CD14-positive monocyte (primary cell): ENCODE results near the gene LNX2. TPM values are rescaled to one million over a fixed set of nuclear protein-coding genes. Genes with fewer than 3 reads are reported as not detected.

Source experiments
- DNase-seq, 3 donors: peaks; one replicate each; pipeline ENCODE4 v3.0.0-alpha.2; 2011 to 2022
- H2AFZ ChIP-seq: 2 replicates; pipeline ENCODE4 v1.6.0; 2012; ENCODE audit warnings: mild to moderate bottlenecking, low read depth, low read length, inconsistent platforms; ENCODE audit not compliant: insufficient read depth, poor library complexity, severe bottlenecking
- H3K27ac ChIP-seq, 2 donors: 1 replicate in 1 of 2; 2 replicates in 1 of 2; pipeline ENCODE4 v1.5.1; 2012 to 2013; ENCODE audit warnings: low read length in 2 of 2, control low read depth in 1 of 2, inconsistent platforms in 1 of 2, low read depth in 1 of 2, mild to moderate bottlenecking in 1 of 2
- H3K27me3 ChIP-seq, 2 donors: one replicate each; pipeline versions ENCODE4 v1.6.0 to v1.6.1; 2011 to 2013; ENCODE audit warnings: low read length in 2 of 2; ENCODE audit not compliant: control insufficient read depth in 2 of 2, insufficient read depth in 2 of 2
- H3K36me3 ChIP-seq, 2 donors: replicated peaks in 1 of 2; 1 replicate in 1 of 2; 2 replicates in 1 of 2; pipeline versions ENCODE4 v1.5.1 to v1.6.1; 2012 to 2013; ENCODE audit warnings: low read length in 2 of 2, control low read depth in 1 of 2, inconsistent platforms in 1 of 2, mild to moderate bottlenecking in 1 of 2; ENCODE audit not compliant: insufficient read depth in 2 of 2, control insufficient read depth in 1 of 2
- H3K4me1 ChIP-seq, 2 donors: 1 replicate in 1 of 2; 2 replicates in 1 of 2; pipeline versions ENCODE4 v1.5.1 to v1.6.1; 2012 to 2013; ENCODE audit warnings: low read length in 2 of 2, control low read depth in 1 of 2, inconsistent platforms in 1 of 2, mild to moderate bottlenecking in 1 of 2, moderate library complexity in 1 of 2; ENCODE audit not compliant: insufficient read depth in 2 of 2, control insufficient read depth in 1 of 2
- H3K4me2 ChIP-seq: replicated peaks from 2 replicates; pipeline ENCODE3; 2012; ENCODE audit warnings: low read length, moderate library complexity, mild to moderate bottlenecking; ENCODE audit not compliant: poor library complexity, severe bottlenecking; ENCODE audit errors: extremely low read depth
- H3K4me3 ChIP-seq, 3 experiments: fragments of 200-600 bp in 1 of 3; sonication (generic) in 1 of 3; replicated peaks in 1 of 3; 1 replicate in 2 of 3; 2 replicates in 1 of 3; pipeline ENCODE4 v1.5.1; 2011 to 2013; ENCODE audit warnings: low read length in 3 of 3, mild to moderate bottlenecking in 3 of 3, control low read depth in 2 of 3, low read depth in 2 of 3, inconsistent platforms in 1 of 3, moderate library complexity in 1 of 3
- H3K79me2 ChIP-seq: 2 replicates; pipeline ENCODE4 v1.6.0; 2012; ENCODE audit warnings: mild to moderate bottlenecking, control low read depth, inconsistent platforms, low read length, moderate library complexity; ENCODE audit not compliant: insufficient read depth
- H3K9ac ChIP-seq: 2 replicates; pipeline ENCODE4 v1.6.0; 2017; ENCODE audit warnings: low read length, mild to moderate bottlenecking; ENCODE audit not compliant: insufficient read depth, poor library complexity, severe bottlenecking
- H3K9me3 ChIP-seq, 2 donors: replicated peaks in 1 of 2; 1 replicate in 1 of 2; 2 replicates in 1 of 2; pipeline versions ENCODE4 v1.5.1 to v1.6.1; 2012 to 2013; ENCODE audit warnings: low read length in 2 of 2, control low read depth in 1 of 2; ENCODE audit not compliant: control insufficient read depth in 1 of 2, insufficient read depth in 1 of 2
- H4K20me1 ChIP-seq: 2 replicates; pipeline ENCODE4 v1.6.0; 2012; ENCODE audit warnings: mild to moderate bottlenecking, low read length, control low read depth, moderate library complexity; ENCODE audit not compliant: insufficient read depth
- H3K27ac Mint-ChIP-seq, 7 donors: one replicate each; pipeline ENCODE4 v1.8.0; 2020; ENCODE audit warnings: mild to moderate bottlenecking in 7 of 7, mixed read lengths in 7 of 7, moderate library complexity in 6 of 7, inconsistent platforms in 2 of 7
- H3K27me3 Mint-ChIP-seq, 3 donors: one replicate each; pipeline ENCODE4 v1.8.0; 2021 to 2022; ENCODE audit warnings: low read depth in 3 of 3, mild to moderate bottlenecking in 3 of 3, mixed read lengths in 3 of 3, moderate library complexity in 3 of 3, inconsistent platforms in 1 of 3
- H3K36me3 Mint-ChIP-seq, 2 donors: one replicate each; pipeline ENCODE4 v1.8.0; 2020; ENCODE audit warnings: mixed read lengths in 2 of 2, inconsistent platforms in 1 of 2, mild to moderate bottlenecking in 1 of 2
- H3K4me1 Mint-ChIP-seq: one replicate; pipeline ENCODE4 v1.8.0; 2020; ENCODE audit warnings: mild to moderate bottlenecking, mixed read lengths
- H3K4me3 Mint-ChIP-seq, 2 donors: one replicate each; pipeline ENCODE4 v1.8.0; 2020; ENCODE audit warnings: mild to moderate bottlenecking in 2 of 2, mixed read lengths in 2 of 2, moderate library complexity in 1 of 2
- H3K9me3 Mint-ChIP-seq, 7 donors: one replicate each; pipeline ENCODE4 v1.8.0; 2020 to 2022; ENCODE audit warnings: mixed read lengths in 7 of 7, mild to moderate bottlenecking in 6 of 7, moderate library complexity in 6 of 7, inconsistent platforms in 2 of 7
- WGBS: methylation state at CpG from one replicate; pipeline ENCODE4 v1.1.5; 2013; ENCODE audit warnings: missing lambda C conversion rate; ENCODE audit not compliant: insufficient coverage; 5-methylcytosine and 5-hydroxymethylcytosine counted together
- intact Hi-C, 2 donors: fragments of 100-400 bp; cut with micrococcal nuclease; formaldehyde crosslinking; loops; one replicate each; pipeline versions ENCODE4 v1.15.0 to v1.15.1; 2023
- polyA plus RNA-seq, 3 donors: library from polyadenylated mRNA; depleted of rRNA in 1 of 3; unstranded in 2 of 3; stranded (reverse) in 1 of 3; fragments of 300-500 nt in 2 of 3; fragments of >200 nt in 1 of 3; fragmentation: Illumina TruSeq in 2 of 3; gene quantifications; 1 replicate in 2 of 3; 2 replicates in 1 of 3; pipeline ENCODE4 v1.2.3, GENCODE V29; 2012 to 2021
- TF ChIP-seq, protein P1 (sequence below): fragments of 200-600 bp; IDR thresholded peaks from one replicate; pipeline ENCODE4 v1.8.0; 2022; ENCODE audit warnings: antibody characterized with exemption, mild to moderate bottlenecking

The LNX2 gene
- polyA plus RNA-seq, 3 donors, result 0.89 to 2.3 (median 1.5) TPM

DNA sequence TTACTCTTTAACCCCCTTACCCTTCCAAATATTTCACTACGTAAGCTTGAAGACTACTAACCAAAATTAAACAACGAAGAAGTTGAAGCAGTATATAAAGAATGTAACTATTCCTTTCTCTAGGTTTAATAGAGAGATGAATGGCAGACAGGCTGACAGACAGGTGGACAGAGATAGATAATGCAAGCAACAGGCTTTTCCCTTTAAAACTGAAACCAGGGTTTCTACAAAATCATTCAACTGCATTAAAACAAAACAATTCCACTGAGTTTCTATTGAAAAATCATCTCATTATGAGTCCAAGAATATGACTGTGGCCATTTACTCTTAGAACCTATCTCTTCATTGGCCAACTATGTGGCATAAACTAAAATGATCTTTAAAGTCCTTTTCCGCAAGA is 15.2 kb downstream of the LNX2 start:
- no CpG with 5 or more reads among the region's 3 CpGs for WGBS
- TF ChIP-seq, protein P1, sequence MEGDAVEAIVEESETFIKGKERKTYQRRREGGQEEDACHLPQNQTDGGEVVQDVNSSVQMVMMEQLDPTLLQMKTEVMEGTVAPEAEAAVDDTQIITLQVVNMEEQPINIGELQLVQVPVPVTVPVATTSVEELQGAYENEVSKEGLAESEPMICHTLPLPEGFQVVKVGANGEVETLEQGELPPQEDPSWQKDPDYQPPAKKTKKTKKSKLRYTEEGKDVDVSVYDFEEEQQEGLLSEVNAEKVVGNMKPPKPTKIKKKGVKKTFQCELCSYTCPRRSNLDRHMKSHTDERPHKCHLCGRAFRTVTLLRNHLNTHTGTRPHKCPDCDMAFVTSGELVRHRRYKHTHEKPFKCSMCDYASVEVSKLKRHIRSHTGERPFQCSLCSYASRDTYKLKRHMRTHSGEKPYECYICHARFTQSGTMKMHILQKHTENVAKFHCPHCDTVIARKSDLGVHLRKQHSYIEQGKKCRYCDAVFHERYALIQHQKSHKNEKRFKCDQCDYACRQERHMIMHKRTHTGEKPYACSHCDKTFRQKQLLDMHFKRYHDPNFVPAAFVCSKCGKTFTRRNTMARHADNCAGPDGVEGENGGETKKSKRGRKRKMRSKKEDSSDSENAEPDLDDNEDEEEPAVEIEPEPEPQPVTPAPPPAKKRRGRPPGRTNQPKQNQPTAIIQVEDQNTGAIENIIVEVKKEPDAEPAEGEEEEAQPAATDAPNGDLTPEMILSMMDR, result no peak
- peaks cover 42% of the 10 kb centered on the region for H3K79me2 ChIP-seq

GRCh38 chr13:27601803-27602202 is 18.5 kb downstream of the LNX2 start:
- peaks cover 0 to 15% of the 10 kb centered on the region in 2 donors for H3K4me1 ChIP-seq
- peaks cover 30% of the 10 kb centered on the region for H3K79me2 ChIP-seq
- no peak overlapping the region for H3K4me3 ChIP-seq
- H3K4me2 ChIP-seq, result no peak overlapping the region
- peaks cover 0 to 5% (median 0%) of the 10 kb centered on the region in 7 donors for H3K9me3 Mint-ChIP-seq
- no peak overlapping the region for H2AFZ ChIP-seq
- H3K36me3 Mint-ChIP-seq, result no peaks in the 10 kb centered on the region
- peaks cover 23% of the 10 kb centered on the region for H3K4me1 Mint-ChIP-seq
- H3K27me3 ChIP-seq, result no peaks in the 10 kb centered on the region
- H3K9me3 ChIP-seq, result no peaks in the 10 kb centered on the region
- no peaks in the 10 kb centered on the region for H3K27me3 Mint-ChIP-seq
- H4K20me1 ChIP-seq, result peaks cover 3% of the 10 kb centered on the region
- no peak overlapping the region for H3K9ac ChIP-seq
- no peak overlapping the region for H3K4me3 Mint-ChIP-seq
- no peak overlapping the region for H3K27ac Mint-ChIP-seq
- no peaks in the 10 kb centered on the region for H3K36me3 ChIP-seq
- TF ChIP-seq, protein P1, result no peak
- no peak overlapping the region for H3K27ac ChIP-seq
- no peak for DNase-seq
- intact Hi-C loops, result no loop called here
- WGBS, result 67% methylated on average over 1 of the region's 2 CpGs

More for the DNA sequence above, 15.2 kb downstream of the LNX2 start:
- intact Hi-C loops, result no loop called here
- Histone ChIP-seq H3K9me3 (no peaks in the 10 kb centered on the region), H3K36me3 (no peaks in the 10 kb centered on the region), H2AFZ (no peak overlapping the region), H3K4me2 (no peak overlapping the region), H3K9ac (no peak overlapping the region), H3K4me3 (no peak overlapping the region), H3K4me1 (peaks cover 3 to 22% of the 10 kb centered on the region in 2 donors), H3K27me3 (no peaks in the 10 kb centered on the region), H4K20me1 (no peaks in the 10 kb centered on the region), H3K27ac (no peak overlapping the region)
- no peak overlapping the region for H3K27ac Mint-ChIP-seq
- no peaks in the 10 kb centered on the region for H3K36me3 Mint-ChIP-seq
- no peak for DNase-seq
- H3K27me3 Mint-ChIP-seq, result no peaks in the 10 kb centered on the region
- H3K4me3 Mint-ChIP-seq, result no peak overlapping the region
- peaks cover 32% of the 10 kb centered on the region for H3K4me1 Mint-ChIP-seq
- peaks cover 0 to 5% (median 0%) of the 10 kb centered on the region in 7 donors for H3K9me3 Mint-ChIP-seq
